ENCODE data around the gene GRHL3.

Gene GRHL3

GRCh38 chr1:24373044-24373443, 53.9 kb downstream of the GRHL3 start:
- no peak for DNase-seq (ENCODE audit: low spot score)

GRCh38 chr1:24373710-24374109, 54.6 kb downstream of the GRHL3 start:
- no peak for DNase-seq (ENCODE audit: low spot score)

- no peak for DNase-seq (ENCODE audit: low spot score)
Measured at GRCh38 chr1:24374891-24375786, 56.0 kb downstream of the GRHL3 start.

GRCh38 chr1:24379733-24380315, 60.7 kb downstream of the GRHL3 start:
- no peak for DNase-seq (ENCODE audit: low spot score)

GRCh38 chr1:24380508-24380907, 61.4 kb downstream of the GRHL3 start:
- no peak for DNase-seq (ENCODE audit: low spot score)

GRCh38 chr1:24381256-24381655, 62.1 kb downstream of the GRHL3 start:
- DNase-seq (ENCODE audit: low spot score): no peak

GRCh38 chr1:24382165-24382577, 63.0 kb downstream of the GRHL3 start:
- no peak for DNase-seq (ENCODE audit: low spot score)

- no peak for DNase-seq (ENCODE audit: low spot score)
Measured at GRCh38 chr1:24383381-24383940, 64.3 kb downstream of the GRHL3 start.

- peak; percentile 60 for DNase-seq (ENCODE audit: low spot score)
Measured at GRCh38 chr1:24384251-24385090, 65.3 kb downstream of the GRHL3 start.

- no peak for DNase-seq (ENCODE audit: low spot score)
Measured at GRCh38 chr1:24385160-24385940, 66.2 kb downstream of the GRHL3 start.

- no peak for DNase-seq (ENCODE audit: low spot score)
Measured at GRCh38 chr1:24386241-24386640, 67.1 kb downstream of the GRHL3 start.

GRCh38 chr1:24386931-24387330, 67.8 kb downstream of the GRHL3 start:
- no peak for DNase-seq (ENCODE audit: low spot score)

- no peak for DNase-seq (ENCODE audit: low spot score)
Measured at GRCh38 chr1:24387636-24388175, 68.5 kb downstream of the GRHL3 start.

GRCh38 chr1:24388331-24388885, 69.3 kb downstream of the GRHL3 start:
- no peak for DNase-seq (ENCODE audit: low spot score)

GRCh38 chr1:24389231-24389678, 70.1 kb downstream of the GRHL3 start:
- DNase-seq (ENCODE audit: low spot score): no peak

- DNase-seq (ENCODE audit: low spot score): peak; percentile 69
Measured at GRCh38 chr1:24390924-24391782, 72.0 kb downstream of the GRHL3 start.

- DNase-seq (ENCODE audit: low spot score): no peak
Measured at GRCh38 chr1:24391882-24392603, 72.9 kb downstream of the GRHL3 start.

- DNase-seq (ENCODE audit: low spot score): no peak
Measured at GRCh38 chr1:24392604-24392946, 73.4 kb downstream of the GRHL3 start.

- DNase-seq (ENCODE audit: low spot score): no peak
Measured at GRCh38 chr1:24392982-24393650, 74.0 kb downstream of the GRHL3 start.
